Duodenal mucosa (tissue), 2 donors: ENCODE results near the gene DHRSX.

Experiments used
- H3K27ac ChIP-seq: one replicate; pipeline ENCODE4 v1.7.0; 2013; ENCODE audit warnings: low read depth, low read length
- H3K27me3 ChIP-seq, 2 donors: one replicate each; pipeline ENCODE4 v1.7.0; 2013; ENCODE audit warnings: low read length in 2 of 2, control low read depth in 1 of 2; ENCODE audit not compliant: insufficient read depth in 2 of 2, control insufficient read depth in 1 of 2
- H3K36me3 ChIP-seq, 2 donors: one replicate each; pipeline ENCODE4 v1.7.0; 2013; ENCODE audit warnings: low read length in 2 of 2, control low read depth in 1 of 2; ENCODE audit not compliant: insufficient read depth in 2 of 2, control insufficient read depth in 1 of 2
- H3K4me1 ChIP-seq, 2 donors: one replicate each; pipeline ENCODE4 v1.7.0; 2013; ENCODE audit warnings: low read length in 2 of 2, control low read depth in 1 of 2; ENCODE audit not compliant: insufficient read depth in 2 of 2, control insufficient read depth in 1 of 2
- H3K4me3 ChIP-seq, 2 donors: one replicate each; pipeline ENCODE4 v1.7.0; 2013; ENCODE audit warnings: low read length in 2 of 2, low read depth in 1 of 2
- H3K9ac ChIP-seq, 2 donors: one replicate each; pipeline ENCODE4 v1.7.0; 2013; ENCODE audit warnings: low read length in 2 of 2, low read depth in 1 of 2
- H3K9me3 ChIP-seq, 2 donors: one replicate each; pipeline ENCODE4 v1.7.0; 2013; ENCODE audit warnings: low read length in 2 of 2, control low read depth in 1 of 2; ENCODE audit not compliant: control insufficient read depth in 1 of 2

Gene DHRSX

GRCh38 chrX:2410279-2411020 lies 90.3 kb downstream of the DHRSX start:
- Histone ChIP-seq H3K27me3 (no peaks in the 10 kb centered on the region), H3K36me3 (peaks cover 11 to 19% of the 10 kb centered on the region in 2 donors), H3K4me3 (peak overlapping the region in 1 of 2 donors; percentile 13), H3K27ac (no peak overlapping the region), H3K4me1 (peaks cover 10% of the 10 kb centered on the region in 2 donors), H3K9me3 (peaks cover 9 to 10% of the 10 kb centered on the region in 2 donors), H3K9ac (no peak overlapping the region)

- Histone ChIP-seq H3K27me3 (no peaks in the 10 kb centered on the region), H3K36me3 (peaks cover 11 to 19% of the 10 kb centered on the region in 2 donors), H3K4me1 (peaks cover 10% of the 10 kb centered on the region in 2 donors), H3K9ac (no peak overlapping the region), H3K27ac (no peak overlapping the region), H3K4me3 (no peak overlapping the region), H3K9me3 (peaks cover 9 to 10% of the 10 kb centered on the region in 2 donors)
Measured at GRCh38 chrX:2409796-2410195, 91.0 kb downstream of the DHRSX start.

- H3K4me1 ChIP-seq = peaks cover 10% of the 10 kb centered on the region in 2 donors
- H3K9me3 ChIP-seq = peaks cover 9 to 10% of the 10 kb centered on the region in 2 donors
- H3K9ac ChIP-seq = no peak overlapping the region
- H3K27me3 ChIP-seq = no peaks in the 10 kb centered on the region
- peaks cover 11 to 19% of the 10 kb centered on the region in 2 donors for H3K36me3 ChIP-seq
- no peak overlapping the region for H3K27ac ChIP-seq
- no peak overlapping the region for H3K4me3 ChIP-seq
Measured at GRCh38 chrX:2408856-2409255, 91.9 kb downstream of the DHRSX start.

GRCh38 chrX:2406891-2407518 lies 93.8 kb downstream of the DHRSX start:
- Histone ChIP-seq H3K27me3 (no peaks in the 10 kb centered on the region), H3K36me3 (peaks cover 11 to 19% of the 10 kb centered on the region in 2 donors), H3K4me1 (peaks cover 10% of the 10 kb centered on the region in 2 donors), H3K4me3 (no peak overlapping the region), H3K9me3 (peaks cover 9 to 10% of the 10 kb centered on the region in 2 donors), H3K9ac (no peak overlapping the region), H3K27ac (no peak overlapping the region)

- no peak overlapping the region for H3K4me3 ChIP-seq
- H3K9ac ChIP-seq = no peak overlapping the region
- no peak overlapping the region for H3K27ac ChIP-seq
- no peaks in the 10 kb centered on the region for H3K27me3 ChIP-seq
- peaks cover 9 to 10% of the 10 kb centered on the region in 2 donors for H3K9me3 ChIP-seq
- H3K4me1 ChIP-seq = no peaks in the 10 kb centered on the region
- peaks cover 11 to 19% of the 10 kb centered on the region in 2 donors for H3K36me3 ChIP-seq
Measured at GRCh38 chrX:2404776-2405175, 96.0 kb downstream of the DHRSX start.

- H3K27me3 ChIP-seq = no peaks in the 10 kb centered on the region
- peak overlapping the region in 1 of 2 donors; percentile 4 for H3K4me3 ChIP-seq
- H3K9ac ChIP-seq = no peak overlapping the region
- H3K36me3 ChIP-seq = peaks cover 7 to 8% of the 10 kb centered on the region in 2 donors
- H3K27ac ChIP-seq = no peak overlapping the region
- peaks cover 5 to 7% of the 10 kb centered on the region in 2 donors for H3K9me3 ChIP-seq
- H3K4me1 ChIP-seq = no peaks in the 10 kb centered on the region
Measured at GRCh38 chrX:2402361-2402690, 98.5 kb downstream of the DHRSX start.

- H3K9ac ChIP-seq = no peak overlapping the region
- H3K27ac ChIP-seq = no peak overlapping the region
- peak overlapping the region in 1 of 2 donors; percentile 4 for H3K4me3 ChIP-seq
- no peaks in the 10 kb centered on the region for H3K27me3 ChIP-seq
- no peaks in the 10 kb centered on the region for H3K4me1 ChIP-seq
- peaks cover 2 to 3% of the 10 kb centered on the region in 2 donors for H3K36me3 ChIP-seq
- peaks cover 0 to 1% of the 10 kb centered on the region in 2 donors for H3K9me3 ChIP-seq
Measured at GRCh38 chrX:2401590-2402360, 99.0 kb downstream of the DHRSX start.

GRCh38 chrX:2401201-2401589 lies 99.6 kb downstream of the DHRSX start:
- no peaks in the 10 kb centered on the region for H3K27me3 ChIP-seq
- no peak overlapping the region for H3K27ac ChIP-seq
- no peaks in the 10 kb centered on the region for H3K36me3 ChIP-seq
- no peak overlapping the region for H3K4me3 ChIP-seq
- H3K9me3 ChIP-seq = no peaks in the 10 kb centered on the region
- H3K9ac ChIP-seq = no peak overlapping the region
- no peaks in the 10 kb centered on the region for H3K4me1 ChIP-seq

- H3K4me1 ChIP-seq = peaks cover 0 to 5% of the 10 kb centered on the region in 2 donors
- no peak overlapping the region for H3K9ac ChIP-seq
- H3K27me3 ChIP-seq = no peaks in the 10 kb centered on the region
- no peak overlapping the region for H3K27ac ChIP-seq
- no peaks in the 10 kb centered on the region for H3K36me3 ChIP-seq
- H3K4me3 ChIP-seq = no peak overlapping the region
- no peaks in the 10 kb centered on the region for H3K9me3 ChIP-seq
Measured at GRCh38 chrX:2398064-2398656, 102.6 kb downstream of the DHRSX start.
